GM19452 (cell line): ENCODE data around the gene RHOD.

Experiments
- ATAC-seq: cut with Tn5 transposase; IDR thresholded peaks from one replicate; pipeline ENCODE4 v1.9.1; 2021; ENCODE audit not compliant: unreplicated experiment

The RHOD gene

GRCh38 chr11:67058506-67058905 is 1.9 kb downstream of the RHOD start:
- ATAC-seq: no peak

DNA sequence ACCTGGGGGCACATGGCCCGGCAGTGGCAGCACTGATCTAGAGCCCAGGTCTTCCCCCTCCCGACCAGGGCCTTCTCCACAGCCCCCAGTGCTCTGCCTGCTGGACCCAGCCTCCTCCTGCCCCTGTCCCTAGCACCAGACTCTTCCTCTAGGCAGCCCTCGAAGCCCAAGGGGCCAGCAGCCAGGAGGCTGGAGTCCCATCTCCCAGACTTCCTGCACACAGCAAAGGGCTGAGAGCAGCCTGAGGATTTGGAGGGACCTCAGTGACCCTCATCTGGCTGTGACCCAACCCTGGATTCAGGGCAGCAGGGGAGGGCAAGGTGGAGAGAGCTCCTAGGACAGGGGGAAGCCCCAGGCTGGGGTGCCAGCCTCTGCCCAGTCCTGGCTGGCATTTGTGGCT is 3.0 kb downstream of the RHOD start:
- no peak for ATAC-seq

DNA sequence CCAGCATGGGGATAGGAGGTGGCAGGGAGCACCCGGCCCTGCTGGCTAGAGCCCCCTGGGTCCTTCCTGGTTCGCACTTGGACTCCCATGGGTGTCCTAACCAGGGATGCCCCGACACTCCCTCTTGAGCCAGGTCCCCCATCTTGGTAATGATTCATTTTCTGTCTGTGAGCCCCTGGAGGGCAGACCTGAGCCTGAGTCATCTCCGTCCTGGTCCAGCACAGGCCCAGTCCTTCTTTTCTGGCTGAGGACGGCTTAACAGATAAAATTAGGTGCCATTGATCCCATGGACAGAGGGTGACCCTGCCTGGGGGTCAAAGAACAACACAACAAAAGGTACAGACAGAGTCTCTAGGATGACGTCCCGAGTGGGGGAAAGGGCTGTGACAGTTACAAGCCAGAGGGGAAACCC is 3.5 kb downstream of the RHOD start:
- ATAC-seq: no peak

DNA sequence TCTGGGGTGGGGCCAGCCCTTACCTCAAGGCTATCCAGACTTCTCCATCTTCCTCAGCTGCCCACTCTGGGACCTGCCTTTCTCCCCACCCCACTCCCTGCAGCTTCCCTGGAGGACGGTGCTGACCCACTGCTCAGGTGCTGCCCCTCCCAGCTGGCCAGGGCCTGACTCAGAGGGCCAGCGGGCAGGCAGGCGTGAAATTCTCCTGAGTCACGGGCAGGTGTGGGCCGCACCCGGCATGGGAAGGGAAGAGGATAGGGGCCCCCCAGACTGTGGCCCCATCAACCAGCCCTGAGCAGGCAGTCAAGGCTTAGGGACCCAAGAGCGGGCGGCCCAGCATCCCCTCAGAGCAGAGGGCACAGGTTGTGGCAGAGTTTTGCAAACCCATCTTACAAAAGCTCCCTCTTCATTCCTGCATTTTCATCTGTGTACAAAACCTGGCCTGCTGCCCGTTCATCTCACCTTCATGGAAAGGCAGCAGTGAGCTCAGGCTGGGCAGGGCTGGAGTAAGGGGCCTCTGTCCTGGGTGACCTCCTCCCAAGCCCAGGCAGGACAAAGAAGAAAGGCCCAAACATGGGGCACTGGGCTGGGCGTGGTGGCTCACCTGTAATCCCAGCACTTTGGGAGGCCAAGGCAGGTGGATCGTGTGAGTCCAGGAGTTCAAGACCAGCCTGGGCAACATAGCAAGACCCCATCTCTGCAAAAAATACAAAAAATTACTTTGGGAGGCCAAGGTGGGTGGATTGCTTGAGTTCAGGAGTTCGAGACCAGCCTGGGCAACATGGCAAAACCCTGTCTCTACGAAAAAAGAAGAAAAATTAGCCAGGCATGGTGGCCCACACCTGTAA is 6.1 kb downstream of the RHOD start:
- ATAC-seq: no peak

GRCh38 chr11:67066333-67066709 is 9.7 kb downstream of the RHOD start:
- no peak for ATAC-seq

- ATAC-seq: no peak
Measured at GRCh38 chr11:67071420-67072284, 15.0 kb downstream of the RHOD start.

GRCh38 chr11:67072295-67072694 is 15.6 kb downstream of the RHOD start:
- no peak for ATAC-seq

GRCh38 chr11:67073908-67074307 is 17.3 kb downstream of the RHOD start:
- no peak for ATAC-seq

- ATAC-seq: no peak
Measured at GRCh38 chr11:67076202-67076601, 19.6 kb downstream of the RHOD start.

DNA sequence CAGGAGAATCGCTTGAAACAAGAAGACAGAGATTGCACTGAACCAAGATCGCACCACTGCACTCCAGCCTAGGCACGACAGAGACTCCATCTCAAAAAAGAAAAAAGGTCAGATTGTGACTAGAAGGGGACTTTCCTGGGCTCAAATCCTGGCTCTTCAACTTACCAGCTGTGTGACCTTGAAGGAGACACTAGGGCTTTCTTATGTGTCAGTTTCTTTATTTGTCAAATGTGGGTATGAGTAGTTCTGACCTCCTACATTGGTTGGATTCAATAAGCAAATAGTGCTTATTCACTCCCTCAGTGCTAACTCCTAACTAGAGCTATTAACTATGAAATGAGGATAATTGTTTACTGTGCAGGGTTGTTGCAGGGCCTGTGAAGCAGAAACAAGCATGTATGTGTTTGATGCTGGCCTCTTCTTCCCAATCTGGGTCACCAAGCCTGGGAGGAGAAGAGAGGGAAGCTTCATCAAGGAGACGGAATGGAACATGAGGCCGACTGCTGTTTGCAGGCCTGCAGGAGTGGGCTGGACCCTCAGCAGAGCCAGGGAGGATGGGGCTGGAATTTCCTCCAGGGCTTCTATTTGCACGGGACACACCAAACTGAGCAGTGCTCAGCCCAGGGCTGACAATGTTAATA is 22.5 kb downstream of the RHOD start:
- ATAC-seq: no peak

DNA sequence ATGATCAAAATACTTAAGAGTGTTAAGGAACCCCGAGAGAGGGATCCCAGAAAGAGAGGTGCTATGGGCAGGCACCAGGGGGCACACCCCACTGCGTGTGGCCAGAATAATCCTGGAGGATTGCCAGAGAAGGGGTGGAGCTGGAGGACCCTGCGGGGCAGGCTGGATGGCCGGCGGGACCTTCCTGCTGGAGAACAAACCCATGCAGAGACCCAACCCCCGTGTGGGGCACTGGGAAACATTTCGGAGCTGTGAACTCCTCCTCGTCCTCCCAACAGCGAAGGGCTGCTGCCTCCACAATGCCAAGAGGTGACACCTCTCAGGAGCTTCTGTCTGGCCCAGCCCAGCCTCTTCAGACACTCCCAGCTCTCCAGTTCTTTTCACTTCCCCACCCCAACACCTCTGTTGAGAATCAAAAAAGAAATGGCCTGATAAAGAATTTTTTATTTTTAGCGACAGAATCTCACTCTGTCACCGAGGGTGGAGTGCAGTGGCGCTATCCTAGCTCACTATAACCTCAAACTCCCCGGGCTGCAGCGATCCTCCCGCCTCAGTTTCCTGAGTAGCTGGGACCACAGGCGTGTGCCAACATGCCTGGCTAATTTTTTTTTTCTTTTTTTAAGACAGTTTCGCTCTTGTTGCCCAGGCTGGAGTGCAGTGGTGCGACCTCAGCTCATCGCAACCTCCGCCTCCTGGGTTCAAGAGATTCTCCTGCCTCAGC is 25.6 kb downstream of the RHOD start:
- no peak for ATAC-seq

DNA sequence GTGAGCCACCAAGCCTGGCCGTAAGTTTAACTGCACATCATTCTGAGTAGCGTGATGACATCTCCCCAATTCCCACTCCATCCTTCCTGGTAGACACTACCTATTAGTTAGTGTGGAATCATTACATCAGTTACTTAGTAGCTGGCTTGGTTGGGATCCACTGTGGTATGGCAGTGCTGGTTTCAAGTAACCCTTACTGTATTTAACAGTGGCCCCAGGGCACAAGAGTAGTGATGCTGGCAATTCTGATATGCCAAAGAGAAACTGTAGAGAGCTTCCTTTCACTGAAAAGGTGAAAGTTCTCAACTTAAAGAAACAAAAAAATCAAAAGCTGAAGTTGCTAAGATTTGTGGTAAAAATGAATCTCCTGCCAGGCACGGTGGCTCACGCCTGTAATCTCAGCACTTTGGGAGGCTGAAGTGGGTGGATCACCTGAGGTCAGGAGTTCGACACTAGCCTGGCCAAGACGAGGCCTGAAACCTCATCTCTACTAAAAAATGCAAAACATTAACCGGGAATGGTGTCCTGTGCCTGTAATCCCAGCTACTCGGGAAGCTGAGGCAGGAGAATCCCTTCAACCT is 27.2 kb downstream of the RHOD start:
- no peak for ATAC-seq

DNA sequence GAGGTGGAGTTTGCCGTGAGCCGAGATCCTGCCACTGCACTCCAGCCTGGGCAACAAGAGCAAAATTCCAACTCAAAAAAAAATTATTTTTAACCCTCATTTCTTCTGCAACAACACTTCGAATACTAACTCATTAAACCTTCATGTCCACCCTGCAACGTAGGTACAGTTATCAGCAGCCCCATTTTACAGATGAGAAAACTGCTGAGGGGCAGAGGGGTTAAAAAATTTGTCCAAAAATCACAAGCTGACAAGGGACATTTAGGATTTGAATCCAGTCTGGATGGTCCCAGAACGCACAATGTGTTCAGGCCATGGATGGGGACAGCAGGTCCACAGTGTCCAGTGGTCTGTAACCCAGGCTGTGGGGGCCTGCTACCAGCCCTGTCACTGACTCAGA is 29.0 kb downstream of the RHOD start:
- no peak for ATAC-seq

DNA sequence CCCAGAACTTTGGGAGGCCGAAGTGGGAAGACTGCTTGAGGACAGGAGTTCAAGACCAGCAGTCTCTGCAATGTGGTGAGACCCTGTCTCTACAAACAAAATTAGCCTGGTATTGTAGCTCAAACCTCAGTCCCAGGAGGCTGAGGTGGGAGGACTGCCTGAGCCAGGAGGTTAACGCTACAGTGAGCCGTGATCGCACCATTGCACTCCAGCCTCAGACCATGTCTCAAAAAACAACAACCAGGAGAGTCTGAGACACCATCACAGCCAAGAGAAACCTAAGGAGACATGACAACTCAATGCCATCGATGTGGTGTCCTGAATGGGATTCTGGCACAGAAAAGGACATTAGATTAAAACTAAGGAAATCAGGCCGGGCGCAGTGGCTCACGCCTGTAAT is 34.1 kb downstream of the RHOD start:
- ATAC-seq: no peak

- no peak for ATAC-seq
Measured at GRCh38 chr11:67095214-67095507, 38.5 kb downstream of the RHOD start.

DNA sequence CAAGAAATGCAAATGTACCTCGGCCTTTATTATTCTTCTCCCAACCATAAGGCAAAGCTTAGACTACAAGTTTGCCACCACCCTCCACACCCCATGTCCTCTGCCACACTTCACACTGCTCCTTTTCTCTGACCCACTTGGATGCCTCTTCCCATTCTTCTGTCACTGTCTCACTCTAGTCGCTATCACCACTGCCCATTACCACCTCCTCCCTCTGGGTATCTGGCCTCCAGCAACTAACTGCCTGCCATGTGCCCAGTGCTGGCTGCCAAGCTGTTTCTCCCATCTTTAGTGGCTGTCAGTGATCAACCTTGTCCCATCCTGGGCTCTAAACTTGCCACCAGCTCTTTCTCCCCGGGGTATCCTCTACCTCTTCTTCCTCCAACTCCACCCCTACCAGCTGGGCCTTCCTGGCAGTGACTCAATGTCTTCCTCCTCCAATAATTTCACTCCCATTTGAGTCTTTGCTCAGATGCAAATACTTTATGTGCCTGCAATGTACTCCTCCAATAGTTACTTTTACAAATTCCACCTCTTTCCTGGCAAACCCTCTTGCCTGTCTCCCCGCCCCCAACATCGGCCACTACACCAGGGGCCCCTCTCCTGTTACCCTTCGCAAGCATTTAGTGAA is 42.3 kb downstream of the RHOD start:
- ATAC-seq: no peak

DNA sequence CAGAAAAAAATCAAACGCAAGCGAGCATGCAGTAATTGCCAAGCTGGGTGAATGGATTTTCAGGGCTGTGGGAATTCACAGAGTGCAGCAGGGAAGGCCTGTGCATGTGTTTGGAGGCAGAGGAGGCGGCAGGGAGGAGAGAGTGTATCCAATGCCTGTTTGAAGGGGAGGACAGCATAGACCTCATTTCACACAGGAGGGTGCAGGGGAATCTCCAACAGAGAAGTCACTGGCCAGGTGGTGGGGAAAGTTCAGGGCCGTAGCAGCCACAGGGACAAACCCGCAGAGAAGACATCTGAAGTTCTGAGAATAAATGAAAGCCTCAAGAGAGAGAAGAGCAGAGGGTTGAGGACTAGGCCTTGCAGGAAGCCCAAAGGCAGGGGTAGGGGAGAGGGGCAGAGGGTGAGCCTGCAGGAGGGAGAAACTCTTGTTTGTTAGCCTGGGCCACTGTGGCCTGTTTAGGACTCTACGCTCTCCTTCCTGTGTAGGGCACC is 43.2 kb downstream of the RHOD start:
- ATAC-seq: peak; percentile 39

- no peak for ATAC-seq
Measured at GRCh38 chr11:67102664-67103063, 46.0 kb downstream of the RHOD start.

GRCh38 chr11:67105964-67106363 is 49.3 kb downstream of the RHOD start:
- no peak for ATAC-seq

DNA sequence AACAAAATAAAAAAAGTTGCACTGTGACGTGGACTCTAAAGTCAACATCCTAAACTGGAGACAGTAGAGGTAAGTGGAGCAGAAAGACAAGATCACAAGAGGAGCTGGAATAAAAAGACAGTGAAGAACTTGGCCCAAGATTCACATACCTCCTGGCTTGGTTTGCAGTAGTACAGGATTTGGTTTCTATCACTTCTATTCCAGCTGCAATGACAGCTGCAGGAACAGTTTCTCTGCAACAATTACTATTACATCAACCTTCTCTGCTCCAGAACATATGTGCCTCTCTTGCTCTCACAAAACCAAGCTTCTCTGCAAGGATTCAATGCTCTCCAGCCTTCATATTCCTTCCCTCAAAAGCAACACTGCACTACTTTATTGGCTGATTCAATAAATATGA is 54.6 kb downstream of the RHOD start:
- ATAC-seq: no peak
